OCI-LY1 (cell line): ENCODE results near the gene ZMPSTE24.

Experiments
- H2AFZ ChIP-seq: fragments of 200-600 bp; sonication (generic), shearing (Covaris generic); 2 replicates; pipeline ENCODE4 v1.6.0; 2014; ENCODE audit warnings: antibody characterized with exemption, mild to moderate bottlenecking, low read length
- H3F3A ChIP-seq: fragments of 200-600 bp; sonication (generic), shearing (Covaris generic); 2 replicates; pipeline ENCODE4 v1.6.0; 2014; ENCODE audit warnings: mild to moderate bottlenecking, antibody characterized with exemption, low read length, moderate library complexity; ENCODE audit not compliant: insufficient read depth
- H3K27ac ChIP-seq: fragments of 200-600 bp; sonication (generic); 2 replicates; pipeline ENCODE4 v1.5.1; 2014; ENCODE audit warnings: low read length, mixed run types, mild to moderate bottlenecking, low read depth; ENCODE audit not compliant: poor library complexity, severe bottlenecking
- H3K27me3 ChIP-seq: fragments of 200-600 bp; sonication (generic); 2 replicates; pipeline ENCODE4 v1.6.0; 2014; ENCODE audit warnings: antibody characterized with exemption, mild to moderate bottlenecking, low read length, moderate library complexity; ENCODE audit not compliant: insufficient read depth
- H3K36me3 ChIP-seq: fragments of 200-600 bp; sonication (generic); 2 replicates; pipeline ENCODE4 v1.6.1; 2014; ENCODE audit warnings: mild to moderate bottlenecking, antibody characterized with exemption, low read length, moderate library complexity, mixed read lengths; ENCODE audit not compliant: insufficient read depth
- H3K4me1 ChIP-seq: fragments of 200-600 bp; sonication (generic); 2 replicates; pipeline ENCODE4 v1.5.1; 2014; ENCODE audit warnings: mild to moderate bottlenecking, low read length, moderate library complexity; ENCODE audit not compliant: insufficient read depth, severe bottlenecking
- H3K4me2 ChIP-seq: fragments of 200-600 bp; sonication (generic), shearing (Covaris generic); 2 replicates; pipeline ENCODE4 v1.6.1; 2014; ENCODE audit warnings: low read length
- H3K4me3 ChIP-seq: fragments of 200-600 bp; sonication (generic); 2 replicates; pipeline ENCODE4 v1.5.1; 2014; ENCODE audit warnings: low read length, low read depth, mild to moderate bottlenecking, mixed read lengths; ENCODE audit not compliant: poor library complexity, severe bottlenecking
- H3K79me2 ChIP-seq: fragments of 200-600 bp; shearing (Covaris generic); 2 replicates; pipeline ENCODE4 v1.6.1; 2016; ENCODE audit warnings: mixed run types, low read length, mixed read lengths; ENCODE audit not compliant: insufficient read depth
- H3K9ac ChIP-seq: fragments of 200-600 bp; sonication (generic), shearing (Covaris generic); 2 replicates; pipeline ENCODE4 v1.6.1; 2014; ENCODE audit warnings: mild to moderate bottlenecking, low read length, mixed read lengths
- H3K9me2 ChIP-seq: fragments of 200-600 bp; sonication (generic), shearing (Covaris generic); 2 replicates; pipeline ENCODE4 v1.6.1; 2014; ENCODE audit warnings: low read depth, mild to moderate bottlenecking, low read length, mixed read lengths
- H3K9me3 ChIP-seq: fragments of 200-600 bp; shearing (Covaris generic); 2 replicates; pipeline ENCODE4 v1.6.1; 2014; ENCODE audit warnings: low read length, mixed read lengths
- H4K20me1 ChIP-seq: fragments of 200-600 bp; sonication (generic), shearing (Covaris generic); 2 replicates; pipeline ENCODE4 v1.6.0; 2016; ENCODE audit warnings: mild to moderate bottlenecking, low read length; ENCODE audit not compliant: insufficient read depth
- EZH2 ChIP-seq: fragments of 200-600 bp; sonication (generic), shearing (Covaris generic); IDR thresholded peaks from 2 replicates; pipeline ENCODE4 v1.8.0; 2017; ENCODE audit warnings: borderline replicate concordance, mixed run types, mild to moderate bottlenecking, antibody characterized with exemption, low read length, moderate library complexity, mixed read lengths
- TF ChIP-seq, protein P1 (sequence below): fragments of 200-600 bp; sonication (generic), shearing (Covaris generic); IDR thresholded peaks from 2 replicates; pipeline ENCODE4 v1.5.1; 2017; ENCODE audit warnings: mild to moderate bottlenecking, antibody characterized with exemption, low read length, moderate library complexity, mixed read lengths

ZMPSTE24 gene

GRCh38 chr1:40245686-40246085 lies 12.3 kb upstream of the ZMPSTE24 start:
- H4K20me1 ChIP-seq: no peaks in the 10 kb centered on the region
- H3K4me1 ChIP-seq: no peaks in the 10 kb centered on the region
- H3K9ac ChIP-seq: no peak overlapping the region
- no peak overlapping the region for H3K4me2 ChIP-seq
- H3K27ac ChIP-seq: no peak overlapping the region
- no peaks in the 10 kb centered on the region for H3K36me3 ChIP-seq
- H3K79me2 ChIP-seq: no peaks in the 10 kb centered on the region
- no peaks in the 10 kb centered on the region for H3K9me3 ChIP-seq
- H3K9me2 ChIP-seq: no peaks in the 10 kb centered on the region
- H3K27me3 ChIP-seq: no peaks in the 10 kb centered on the region
- TF ChIP-seq EZH2: no peak
- TF ChIP-seq, protein P1, sequence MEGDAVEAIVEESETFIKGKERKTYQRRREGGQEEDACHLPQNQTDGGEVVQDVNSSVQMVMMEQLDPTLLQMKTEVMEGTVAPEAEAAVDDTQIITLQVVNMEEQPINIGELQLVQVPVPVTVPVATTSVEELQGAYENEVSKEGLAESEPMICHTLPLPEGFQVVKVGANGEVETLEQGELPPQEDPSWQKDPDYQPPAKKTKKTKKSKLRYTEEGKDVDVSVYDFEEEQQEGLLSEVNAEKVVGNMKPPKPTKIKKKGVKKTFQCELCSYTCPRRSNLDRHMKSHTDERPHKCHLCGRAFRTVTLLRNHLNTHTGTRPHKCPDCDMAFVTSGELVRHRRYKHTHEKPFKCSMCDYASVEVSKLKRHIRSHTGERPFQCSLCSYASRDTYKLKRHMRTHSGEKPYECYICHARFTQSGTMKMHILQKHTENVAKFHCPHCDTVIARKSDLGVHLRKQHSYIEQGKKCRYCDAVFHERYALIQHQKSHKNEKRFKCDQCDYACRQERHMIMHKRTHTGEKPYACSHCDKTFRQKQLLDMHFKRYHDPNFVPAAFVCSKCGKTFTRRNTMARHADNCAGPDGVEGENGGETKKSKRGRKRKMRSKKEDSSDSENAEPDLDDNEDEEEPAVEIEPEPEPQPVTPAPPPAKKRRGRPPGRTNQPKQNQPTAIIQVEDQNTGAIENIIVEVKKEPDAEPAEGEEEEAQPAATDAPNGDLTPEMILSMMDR: no peak
- no peaks in the 10 kb centered on the region for H3F3A ChIP-seq
- no peak overlapping the region for H3K4me3 ChIP-seq
- H2AFZ ChIP-seq: no peak overlapping the region

DNA sequence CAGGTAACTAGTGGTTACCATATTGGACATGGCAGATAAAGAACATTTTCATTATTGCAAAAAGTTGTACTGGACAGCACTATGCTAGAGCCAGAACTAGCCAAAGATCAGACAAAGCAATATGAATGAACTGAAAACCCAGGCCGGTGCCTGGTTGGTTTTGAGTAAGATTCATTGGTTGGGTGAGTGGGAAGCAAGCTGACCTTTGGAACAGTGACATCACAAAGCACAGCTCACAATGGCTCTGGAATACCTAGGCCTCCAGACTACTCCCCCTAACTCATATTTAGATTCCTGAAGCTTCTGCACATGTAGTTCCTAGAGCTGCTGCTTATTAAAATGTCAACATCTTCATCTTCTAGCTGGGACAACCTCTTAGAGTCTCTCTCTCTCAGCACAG lies 10.4 kb upstream of the ZMPSTE24 start, which contains the start of gene TMCO2:
Gene TMCO2 (plus strand): TSS at position 283 of the 400 bp plus-strand sequence. CDS start 57 bp downstream, at position 340.
- Histone ChIP-seq H3K27me3 (no peaks in the 10 kb centered on the region), H3K36me3 (no peaks in the 10 kb centered on the region)

DNA sequence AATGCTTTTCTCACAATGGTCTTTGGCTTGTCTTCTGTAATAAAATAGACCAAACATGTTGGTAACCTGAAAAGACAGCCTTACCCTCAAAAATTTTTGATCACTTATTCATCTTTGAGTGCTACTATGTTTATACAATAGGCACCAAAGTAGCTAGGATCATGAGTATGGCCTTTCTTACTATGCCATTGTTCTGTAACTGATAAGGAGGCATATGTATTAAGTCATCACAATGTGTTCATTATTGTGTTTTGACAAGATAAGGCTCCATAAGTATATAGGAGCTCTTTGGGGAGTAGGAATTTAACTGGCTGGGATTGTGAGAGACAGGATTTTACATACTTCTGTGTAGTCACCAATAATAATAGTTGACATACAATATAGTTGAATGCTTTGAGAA lies 9.6 kb upstream of the ZMPSTE24 start:
- Histone ChIP-seq H3K36me3 (no peaks in the 10 kb centered on the region), H3F3A (no peaks in the 10 kb centered on the region), H4K20me1 (no peaks in the 10 kb centered on the region), H2AFZ (no peak overlapping the region), H3K27me3 (no peaks in the 10 kb centered on the region), H3K27ac (no peak overlapping the region), H3K9me2 (no peaks in the 10 kb centered on the region), H3K4me2 (no peak overlapping the region), H3K4me1 (no peaks in the 10 kb centered on the region), H3K9ac (no peak overlapping the region), H3K79me2 (no peaks in the 10 kb centered on the region), H3K4me3 (no peak overlapping the region), H3K9me3 (no peaks in the 10 kb centered on the region)
- TF ChIP-seq, protein P1: no peak
- TF ChIP-seq EZH2: no peak

More for the DNA sequence above, 10.4 kb upstream of the ZMPSTE24 start, which contains the start of gene TMCO2:
- Histone ChIP-seq H3K4me3 (no peak within 1 kb of the TSS), H3F3A (no peaks in the 10 kb centered on the region), H3K4me1 (no peaks in the 10 kb centered on the region), H3K27ac (no peak within 1 kb of the TSS), H3K79me2 (no peaks in the 10 kb centered on the region), H3K9me3 (no peaks in the 10 kb centered on the region), H3K9ac (no peak within 1 kb of the TSS), H3K9me2 (no peaks in the 10 kb centered on the region), H4K20me1 (no peaks in the 10 kb centered on the region), H2AFZ (no peak within 1 kb of the TSS), H3K4me2 (no peak within 1 kb of the TSS)
- no peak for TF ChIP-seq EZH2
- TF ChIP-seq, protein P1: no peak
